GM12878 (cell line): ENCODE data around the gene TRAF3. TPM values are rescaled to one million over a fixed set of nuclear protein-coding genes. Genes with fewer than 3 reads are reported as not detected.

Experiments
- ATAC-seq: fragments of 200-7000 bp; cut with Tn5 transposase; 3 replicates; pipeline ENCODE4 v1.9.1; 2020; ENCODE audit warnings: mild to moderate bottlenecking, moderate library complexity
- BruUV-seq: library from RNA; stranded (reverse); fragments of 400-500 nt; replicated peaks from 2 replicates; lab custom pipeline; 2021; lab: Mats Ljungman, UMichigan
- CTCF ChIA-PET: fragments of 300-600 bp; sonication (Branson Sonifier 250); formaldehyde crosslinking; extraction: SDS; loops from one replicate; lab custom pipeline; 2021; ENCODE audit warnings: inconsistent platforms; lab: Yijun Ruan, JAX
- POLR2A ChIA-PET: fragments of 350-600 bp; formaldehyde crosslinking; extraction: SDS; loops from one replicate; lab custom pipeline; 2021; ENCODE audit warnings: inconsistent platforms; lab: Charles Lee
- RAD21 ChIA-PET: fragments of 300-600 bp; sonication (Branson Sonifier 250); formaldehyde crosslinking; loops from one replicate; lab custom pipeline; 2023; ENCODE audit warnings: antibody characterized with exemption; ENCODE audit not compliant: unreplicated experiment; lab: Charles Lee
- SMC1A ChIA-PET: fragments of 300-600 bp; sonication (Branson Sonifier 250); formaldehyde crosslinking; loops from one replicate; lab custom pipeline; 2023; ENCODE audit not compliant: unreplicated experiment, uncharacterized antibody; lab: Charles Lee
- DNase-seq: peaks from one replicate; pipeline ENCODE4 v3.0.0-alpha.2; 2011; ENCODE audit warnings: low read depth, low spot score
- FAIRE-seq: peaks from 3 replicates; lab custom pipeline; 2011; peaks lifted over from hg19 to GRCh38; lab: Jason Lieb, UNC
- H2AFZ ChIP-seq: 2 replicates; pipeline ENCODE4 v1.6.0; 2011; ENCODE audit warnings: low read depth, low read length, control low read depth; ENCODE audit not compliant: control insufficient read depth
- H3K27ac ChIP-seq: 2 replicates; pipeline ENCODE4 v1.5.1; 2011; ENCODE audit warnings: control low read depth; ENCODE audit not compliant: control insufficient read depth, insufficient read depth
- H3K27me3 ChIP-seq, 2 experiments: replicated peaks in 1 of 2; 2 replicates each; pipeline versions ENCODE4 v1.6.0 to v1.6.1; 2011; ENCODE audit warnings: low read length in 1 of 2; ENCODE audit not compliant: control insufficient read depth in 2 of 2, insufficient read depth in 2 of 2
- H3K36me3 ChIP-seq, 2 experiments: 2 replicates each; pipeline ENCODE4 v1.5.1; 2011; ENCODE audit warnings: low read length in 1 of 2; ENCODE audit not compliant: control insufficient read depth in 2 of 2, insufficient read depth in 2 of 2
- H3K4me1 ChIP-seq: 2 replicates; pipeline ENCODE4 v1.6.1; 2011; ENCODE audit warnings: mild to moderate bottlenecking, low read length, moderate library complexity, mixed read lengths; ENCODE audit not compliant: control insufficient read depth, insufficient read depth
- H3K4me2 ChIP-seq: 2 replicates; pipeline ENCODE4 v1.6.0; 2011; ENCODE audit warnings: control low read depth; ENCODE audit not compliant: control insufficient read depth, insufficient read depth
- H3K4me3 ChIP-seq: fragments of 200-600 bp; sonication (generic); 2 replicates; pipeline ENCODE4 v1.5.1; 2016
- H3K79me2 ChIP-seq: 2 replicates; pipeline ENCODE4 v1.6.0; 2011; ENCODE audit warnings: low read length; ENCODE audit not compliant: control insufficient read depth, insufficient read depth
- H3K9ac ChIP-seq: 2 replicates; pipeline ENCODE4 v1.8.0; 2011; ENCODE audit warnings: low read length, control low read depth, mixed read lengths; ENCODE audit not compliant: control insufficient read depth, insufficient read depth
- H3K9me3 ChIP-seq: replicated peaks from 3 replicates; pipeline ENCODE4 v1.5.1; 2011; ENCODE audit warnings: mild to moderate bottlenecking, low read length; ENCODE audit not compliant: control insufficient read depth, insufficient read depth
- H4K20me1 ChIP-seq: 2 replicates; pipeline ENCODE4 v1.6.0; 2011; ENCODE audit not compliant: control insufficient read depth, insufficient read depth
- CHD2 ChIP-seq: IDR thresholded peaks from 2 replicates; pipeline ENCODE4 v1.6.1; 2011; ENCODE audit warnings: low read depth, low read length, improper control_type of control experiment, borderline replicate concordance
- CREB1 ChIP-seq: IDR thresholded peaks from 2 replicates; pipeline ENCODE4 v1.6.1; 2012; ENCODE audit warnings: low read depth, mild to moderate bottlenecking, inconsistent platforms
- E2F8 ChIP-seq: fragments of 450-650 bp; IDR thresholded peaks from 2 replicates; pipeline ENCODE4 v1.6.1; 2018; ENCODE audit warnings: mild to moderate bottlenecking, low read depth, moderate library complexity; ENCODE audit not compliant: partially characterized antibody
- EZH2 ChIP-seq: IDR thresholded peaks from 2 replicates; pipeline ENCODE4 v1.6.1; 2012; ENCODE audit warnings: low read depth, mild to moderate bottlenecking, control low read depth, inconsistent platforms, low read length, borderline replicate concordance; ENCODE audit not compliant: control insufficient read depth
- JUNB ChIP-seq: IDR thresholded peaks from 2 replicates; pipeline ENCODE4 v1.6.1; 2016; ENCODE audit warnings: antibody characterized with exemption, mild to moderate bottlenecking
- LARP7 ChIP-seq: fragments of 450-650 bp; IDR thresholded peaks from 2 replicates; pipeline ENCODE4 v1.6.1; 2017; ENCODE audit warnings: mild to moderate bottlenecking
- NFIC ChIP-seq: IDR thresholded peaks from 2 replicates; pipeline ENCODE4 v1.6.1; 2012; ENCODE audit warnings: low read depth, mild to moderate bottlenecking, inconsistent platforms, low read length, moderate library complexity
- NR2F1 ChIP-seq: fragments of 450-650 bp; conservative IDR thresholded peaks from 2 replicates; pipeline ENCODE4 v1.6.1; 2017; ENCODE audit warnings: mild to moderate bottlenecking
- PKNOX1 ChIP-seq: fragments of 450-650 bp; IDR thresholded peaks from 2 replicates; pipeline ENCODE4 v1.6.1; 2016; ENCODE audit warnings: mild to moderate bottlenecking
- SMARCA5 ChIP-seq: fragments of 450-650 bp; IDR thresholded peaks from 2 replicates; pipeline ENCODE4 v1.6.1; 2017; ENCODE audit warnings: mild to moderate bottlenecking
- SRF ChIP-seq, 2 experiments: IDR thresholded peaks; 2 replicates each; pipeline ENCODE4 v1.6.1; 2011; ENCODE audit warnings: low read depth in 2 of 2, low read length in 2 of 2, mild to moderate bottlenecking in 1 of 2, moderate library complexity in 1 of 2
- STAT3 ChIP-seq: IDR thresholded peaks from 2 replicates; pipeline ENCODE4 v1.6.1; 2011; ENCODE audit warnings: low read depth, low read length, improper control_type of control experiment
- USF1 ChIP-seq: IDR thresholded peaks from 2 replicates; pipeline ENCODE4 v1.6.1; 2011; ENCODE audit warnings: borderline replicate concordance, low read depth, mild to moderate bottlenecking, moderate library complexity, mixed read lengths, low read length; ENCODE audit not compliant: insufficient read depth; ENCODE audit errors: extremely low read length
- ZBED1 ChIP-seq: IDR thresholded peaks from 2 replicates; pipeline ENCODE4 v1.6.1; 2016; ENCODE audit warnings: borderline replicate concordance
- ZNF622 ChIP-seq: fragments of 450-650 bp; IDR thresholded peaks from 2 replicates; pipeline ENCODE4 v1.6.1; 2017; ENCODE audit warnings: mild to moderate bottlenecking, inconsistent platforms
- WGBS: methylation state at CpG from one replicate; pipeline ENCODE4 v1.1.6; 2016; ENCODE audit warnings: low lambda C conversion rate; ENCODE audit not compliant: insufficient replicate concordance, insufficient coverage; ENCODE audit errors: missing lambda C conversion rate; 5-methylcytosine and 5-hydroxymethylcytosine counted together
- in situ Hi-C: fragments of 300-500 bp; cut with MboI; formaldehyde crosslinking; loops from 9 replicates; pipeline ENCODE4 v1.14.3; 2018; ENCODE audit warnings: mixed read lengths
- intact Hi-C: fragments of 100-400 bp; cut with micrococcal nuclease; formaldehyde crosslinking; loops from one replicate; pipeline ENCODE4 v1.14.2; 2022; ENCODE audit not compliant: unreplicated experiment
- polyA plus RNA-seq, 11 experiments: library from polyadenylated mRNA; depleted of rRNA in 4 of 11; unstranded in 6 of 11; stranded (reverse) in 5 of 11; fragments of >200 nt; fragmentation: Nextera tagmentation in 4 of 11; fragmentation: Illumina TruSeq in 1 of 11; extraction: Ambion mirVana in 4 of 11; extraction: Trizol in 1 of 11; gene quantifications; 1 replicate in 1 of 11; 2 replicates in 10 of 11; pipeline versions ENCODE4 v1.2.1 to v1.2.3, GENCODE V29; 2011 to 2016; ENCODE audit warnings: inconsistent platforms in 2 of 11, missing spikeins in 2 of 11, low read depth in 1 of 11
- total RNA-seq, 4 experiments: library from RNA; depleted of rRNA in 3 of 4; stranded (reverse); fragments of >200 nt in 3 of 4; fragmentation: Illumina TruSeq in 1 of 4; extraction: Trizol in 1 of 4; gene quantifications; 2 replicates each; pipeline versions ENCODE4 v1.2.1 to v1.2.3, GENCODE V29; 2013 to 2021

TRAF3 gene
- total and polyA plus RNA-seq, 10 of the 15 experiments (the other 5 are each of a cell fraction or from before 2014, with no cell fraction given): 3.0 to 70.1 (median 36.5) TPM

- H3K27ac ChIP-seq: peak overlapping the region; percentile 81
- H3K36me3 ChIP-seq: peaks cover 0 to 10% of the 10 kb centered on the region in 2 experiments; a peak in 2 of 4 replicates
- TF ChIP-seq CREB1 (peak; percentile 10; the same call in 1 of the 2 replicates), NR2F1 (no peak), E2F8 (no peak), SMARCA5 (no peak), EZH2 (no peak), CHD2 (no peak), NFIC (0 out of 2 replicates have a peak, but pooled peaks have one; percentile 34), ZBED1 (no peak), LARP7 (no peak), PKNOX1 (no peak), JUNB (peak; percentile 66), STAT3 (no peak), ZNF622 (no peak), SRF (IDR thresholded peaks at IDR 0.05; ENCODE audit: low read depth in 2 of 2, low read length in 2 of 2) (no peak), USF1 (no peak)
- H3K4me1 ChIP-seq: peaks cover 34% of the 10 kb centered on the region
- in situ Hi-C loops: no loop called here
- peaks cover 99% of the 10 kb centered on the region for H3K79me2 ChIP-seq
- ChIA-PET RAD21 (interaction anchor here (0.7 to 8.1 kb wide), 20 partner anchors 10 to 549 kb away, joined by 3 to 86 read pairs (median 5); partner anchors contain the start of gene EIF5), CTCF (interaction anchor here (0.6 to 9.0 kb wide), 26 partner anchors 9 to 321 kb away, joined by 3 to 83 read pairs (median 5); no protein-coding TSS in a partner anchor), SMC1A (interaction anchor here (0.8 to 7.3 kb wide), 26 partner anchors 9 to 186 kb away, joined by 3 to 99 read pairs (median 6); no protein-coding TSS in a partner anchor), POLR2A (interaction anchor here (0.6 to 2.9 kb wide), 10 partner anchors 10 to 108 kb away, joined by 3 to 19 read pairs (median 4); no protein-coding TSS in a partner anchor)
- intact Hi-C loops: loop anchor here (2.0 kb wide), 1 partner anchor 34 kb away; no protein-coding TSS in a partner anchor
- WGBS: 0% methylated on average over 7 of the region's 7 CpGs
- H3K9ac ChIP-seq: peak overlapping the region; percentile 69
- H4K20me1 ChIP-seq: no peaks in the 10 kb centered on the region; the same call in 1 of the 2 replicates
- peak overlapping the region; percentile 86 for H3K4me2 ChIP-seq
- no peaks in the 10 kb centered on the region; the same call in 2 of the 3 replicates for H3K9me3 ChIP-seq
- no TSS peak for BruUV-seq
- H3K27me3 ChIP-seq: no peaks in the 10 kb centered on the region
- no peak overlapping the region for H2AFZ ChIP-seq
- ATAC-seq: peak; percentile 26
- no peak for FAIRE-seq
- H3K4me3 ChIP-seq: peak overlapping the region; percentile 74
- no peak for DNase-seq
Measured at GRCh38 chr14:102784892-102785594, 7.8 kb downstream of the TRAF3 start.
